Measurements from ENCODE around the gene UBLCP1.

DNA sequence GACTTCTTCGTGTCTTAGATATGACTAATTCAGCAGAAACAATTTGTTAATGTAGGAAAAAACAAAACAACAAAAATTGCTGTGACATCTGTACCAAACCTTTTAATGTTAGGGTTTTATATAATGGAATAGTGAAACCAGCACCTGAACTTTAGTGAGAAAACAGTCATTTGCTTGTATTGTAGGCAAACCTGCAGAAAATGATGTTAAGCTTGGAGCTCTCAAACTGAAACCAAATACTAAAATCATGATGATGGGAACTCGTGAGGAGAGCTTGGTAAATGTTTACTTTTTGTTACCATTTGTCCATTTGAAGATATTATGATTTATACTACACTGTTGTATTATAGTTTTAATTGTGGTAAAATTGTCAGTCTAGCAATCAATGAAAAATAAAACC lies 6.6 kb downstream of the UBLCP1 start:
- TF ChIP-seq, protein P1, sequence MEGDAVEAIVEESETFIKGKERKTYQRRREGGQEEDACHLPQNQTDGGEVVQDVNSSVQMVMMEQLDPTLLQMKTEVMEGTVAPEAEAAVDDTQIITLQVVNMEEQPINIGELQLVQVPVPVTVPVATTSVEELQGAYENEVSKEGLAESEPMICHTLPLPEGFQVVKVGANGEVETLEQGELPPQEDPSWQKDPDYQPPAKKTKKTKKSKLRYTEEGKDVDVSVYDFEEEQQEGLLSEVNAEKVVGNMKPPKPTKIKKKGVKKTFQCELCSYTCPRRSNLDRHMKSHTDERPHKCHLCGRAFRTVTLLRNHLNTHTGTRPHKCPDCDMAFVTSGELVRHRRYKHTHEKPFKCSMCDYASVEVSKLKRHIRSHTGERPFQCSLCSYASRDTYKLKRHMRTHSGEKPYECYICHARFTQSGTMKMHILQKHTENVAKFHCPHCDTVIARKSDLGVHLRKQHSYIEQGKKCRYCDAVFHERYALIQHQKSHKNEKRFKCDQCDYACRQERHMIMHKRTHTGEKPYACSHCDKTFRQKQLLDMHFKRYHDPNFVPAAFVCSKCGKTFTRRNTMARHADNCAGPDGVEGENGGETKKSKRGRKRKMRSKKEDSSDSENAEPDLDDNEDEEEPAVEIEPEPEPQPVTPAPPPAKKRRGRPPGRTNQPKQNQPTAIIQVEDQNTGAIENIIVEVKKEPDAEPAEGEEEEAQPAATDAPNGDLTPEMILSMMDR (IDR thresholded peaks at IDR 0.05; ENCODE audit: control extremely low read depth in 1 of 3, insufficient read depth in 1 of 3, low read depth in 1 of 3, low read length in 3 of 3): no peak
- TF ChIP-seq MAX (IDR thresholded peaks at IDR 0.05): no peak
- no peak for TF ChIP-seq ASH2L (IDR thresholded peaks at IDR 0.05; ENCODE audit: low read length)
- no peak for TF ChIP-seq YY1 (IDR thresholded peaks at IDR 0.05; ENCODE audit: low read depth, low read length)
- TF ChIP-seq SIN3A (conservative IDR thresholded peaks at IDR 0.05 in 1 of 2, IDR thresholded peaks at IDR 0.05 in 1 of 2; ENCODE audit: low read depth in 1 of 2, low read length in 2 of 2): no peak
- TF ChIP-seq, protein P2, sequence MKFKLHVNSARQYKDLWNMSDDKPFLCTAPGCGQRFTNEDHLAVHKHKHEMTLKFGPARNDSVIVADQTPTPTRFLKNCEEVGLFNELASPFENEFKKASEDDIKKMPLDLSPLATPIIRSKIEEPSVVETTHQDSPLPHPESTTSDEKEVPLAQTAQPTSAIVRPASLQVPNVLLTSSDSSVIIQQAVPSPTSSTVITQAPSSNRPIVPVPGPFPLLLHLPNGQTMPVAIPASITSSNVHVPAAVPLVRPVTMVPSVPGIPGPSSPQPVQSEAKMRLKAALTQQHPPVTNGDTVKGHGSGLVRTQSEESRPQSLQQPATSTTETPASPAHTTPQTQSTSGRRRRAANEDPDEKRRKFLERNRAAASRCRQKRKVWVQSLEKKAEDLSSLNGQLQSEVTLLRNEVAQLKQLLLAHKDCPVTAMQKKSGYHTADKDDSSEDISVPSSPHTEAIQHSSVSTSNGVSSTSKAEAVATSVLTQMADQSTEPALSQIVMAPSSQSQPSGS (IDR thresholded peaks at IDR 0.05; ENCODE audit: low read length): no peak
- TF ChIP-seq POLR2AphosphoS5 (IDR thresholded peaks at IDR 0.05; ENCODE audit: low read depth, low read length): no peak
- no peak for TF ChIP-seq MAFK (IDR thresholded peaks at IDR 0.05; ENCODE audit: low read depth, low read length)

Data from H1 (cell line).